ENCODE data around the gene NFAT5.

DNA sequence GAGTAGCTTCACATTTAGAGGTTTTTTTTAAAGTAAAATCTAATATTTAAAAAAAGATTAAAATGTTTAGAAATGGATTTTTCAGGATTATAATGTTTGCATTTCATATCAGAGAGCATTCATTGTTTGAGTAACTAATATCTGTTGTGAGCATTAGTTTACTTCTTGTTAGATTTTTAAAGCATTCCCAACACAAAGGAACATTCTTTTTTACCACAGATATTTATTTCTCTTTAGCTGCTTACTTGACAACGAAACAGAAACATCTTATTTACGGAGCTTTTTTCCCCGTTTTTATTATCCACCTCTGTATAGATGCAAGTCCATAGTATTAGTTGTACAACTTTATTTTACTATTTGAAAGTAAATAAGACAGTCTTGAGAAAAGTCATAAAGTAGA is 53.0 kb downstream of the NFAT5 start:
- TF ChIP-seq POLR2AphosphoS5 (IDR thresholded peaks at IDR 0.05) (no peak), POLR2A (IDR thresholded peaks at IDR 0.05) (no peak)
- TF ChIP-seq, protein P1, sequence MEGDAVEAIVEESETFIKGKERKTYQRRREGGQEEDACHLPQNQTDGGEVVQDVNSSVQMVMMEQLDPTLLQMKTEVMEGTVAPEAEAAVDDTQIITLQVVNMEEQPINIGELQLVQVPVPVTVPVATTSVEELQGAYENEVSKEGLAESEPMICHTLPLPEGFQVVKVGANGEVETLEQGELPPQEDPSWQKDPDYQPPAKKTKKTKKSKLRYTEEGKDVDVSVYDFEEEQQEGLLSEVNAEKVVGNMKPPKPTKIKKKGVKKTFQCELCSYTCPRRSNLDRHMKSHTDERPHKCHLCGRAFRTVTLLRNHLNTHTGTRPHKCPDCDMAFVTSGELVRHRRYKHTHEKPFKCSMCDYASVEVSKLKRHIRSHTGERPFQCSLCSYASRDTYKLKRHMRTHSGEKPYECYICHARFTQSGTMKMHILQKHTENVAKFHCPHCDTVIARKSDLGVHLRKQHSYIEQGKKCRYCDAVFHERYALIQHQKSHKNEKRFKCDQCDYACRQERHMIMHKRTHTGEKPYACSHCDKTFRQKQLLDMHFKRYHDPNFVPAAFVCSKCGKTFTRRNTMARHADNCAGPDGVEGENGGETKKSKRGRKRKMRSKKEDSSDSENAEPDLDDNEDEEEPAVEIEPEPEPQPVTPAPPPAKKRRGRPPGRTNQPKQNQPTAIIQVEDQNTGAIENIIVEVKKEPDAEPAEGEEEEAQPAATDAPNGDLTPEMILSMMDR (IDR thresholded peaks at IDR 0.05), result no peak
